ENCODE results near the gene ABLIM3.

- TF ChIP-seq CTCF (IDR thresholded peaks at IDR 0.05; ENCODE audit: insufficient read depth, low read depth, low read length), result no peak
- no peak for TF ChIP-seq EZH2 (IDR thresholded peaks at IDR 0.05; ENCODE audit: insufficient read depth, low read length)
Measured at GRCh38 chr5:149216496-149216895, 75.2 kb downstream of the ABLIM3 start.
